Measurements from ENCODE around the gene POLD2. TPM values are rescaled to one million over a fixed set of nuclear protein-coding genes. Genes with fewer than 3 reads are reported as not detected.
A peak's percentile ranks its signal among the peaks of the same experiment; 100 is the strongest.

POLD2 gene
- total RNA-seq, 1 donor from 2014 or later: 48.3 TPM

DNA sequence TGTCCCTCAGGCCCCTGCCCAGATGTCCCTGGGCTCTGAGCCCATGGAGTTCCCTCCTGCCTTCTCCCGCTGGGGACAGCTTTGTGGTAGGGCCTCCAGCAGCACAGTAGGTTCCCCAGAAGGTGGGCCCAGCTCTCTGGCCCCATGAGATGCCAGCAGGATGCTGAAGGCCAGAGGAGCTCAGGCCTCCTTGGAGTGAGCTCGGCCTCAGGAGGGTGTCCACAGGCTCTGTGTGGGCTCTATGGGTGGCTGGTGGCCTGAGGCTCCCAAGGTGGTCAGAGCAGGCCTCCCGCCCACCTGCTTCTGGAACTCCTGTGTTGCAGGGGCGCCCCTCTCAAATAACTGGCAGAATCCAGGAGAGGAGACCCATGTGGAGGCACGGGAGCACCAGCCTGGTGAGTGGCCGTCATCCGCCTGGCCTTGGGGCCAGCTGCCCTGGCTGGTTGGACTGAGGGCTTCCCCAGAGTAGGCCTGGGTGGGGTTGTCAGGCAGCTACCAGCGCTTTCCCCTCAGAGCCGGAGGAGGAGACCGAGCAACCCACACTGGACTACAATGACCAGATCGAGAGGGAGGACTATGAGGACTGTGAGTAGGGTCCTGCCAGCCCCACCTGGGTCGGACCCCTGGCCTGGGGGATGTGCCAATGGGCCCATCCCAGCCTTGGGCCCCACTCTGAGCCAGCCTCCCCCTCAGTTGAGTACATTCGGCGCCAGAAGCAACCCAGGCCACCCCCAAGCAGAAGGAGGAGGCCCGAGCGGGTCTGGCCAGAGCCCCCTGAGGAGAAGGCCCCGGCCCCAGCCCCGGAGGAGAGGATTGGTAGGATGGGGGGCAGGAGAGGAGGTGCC is 16.0 kb downstream of the POLD2 start:
- H3K9me3 ChIP-seq: no peaks in the 10 kb centered on the region
- ATAC-seq: no peak
- intact Hi-C loops (cut with DNase I): no loop called here
- H3K4me3 ChIP-seq: peak overlapping the region; percentile 11
- TF ChIP-seq, protein P1, sequence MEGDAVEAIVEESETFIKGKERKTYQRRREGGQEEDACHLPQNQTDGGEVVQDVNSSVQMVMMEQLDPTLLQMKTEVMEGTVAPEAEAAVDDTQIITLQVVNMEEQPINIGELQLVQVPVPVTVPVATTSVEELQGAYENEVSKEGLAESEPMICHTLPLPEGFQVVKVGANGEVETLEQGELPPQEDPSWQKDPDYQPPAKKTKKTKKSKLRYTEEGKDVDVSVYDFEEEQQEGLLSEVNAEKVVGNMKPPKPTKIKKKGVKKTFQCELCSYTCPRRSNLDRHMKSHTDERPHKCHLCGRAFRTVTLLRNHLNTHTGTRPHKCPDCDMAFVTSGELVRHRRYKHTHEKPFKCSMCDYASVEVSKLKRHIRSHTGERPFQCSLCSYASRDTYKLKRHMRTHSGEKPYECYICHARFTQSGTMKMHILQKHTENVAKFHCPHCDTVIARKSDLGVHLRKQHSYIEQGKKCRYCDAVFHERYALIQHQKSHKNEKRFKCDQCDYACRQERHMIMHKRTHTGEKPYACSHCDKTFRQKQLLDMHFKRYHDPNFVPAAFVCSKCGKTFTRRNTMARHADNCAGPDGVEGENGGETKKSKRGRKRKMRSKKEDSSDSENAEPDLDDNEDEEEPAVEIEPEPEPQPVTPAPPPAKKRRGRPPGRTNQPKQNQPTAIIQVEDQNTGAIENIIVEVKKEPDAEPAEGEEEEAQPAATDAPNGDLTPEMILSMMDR (IDR thresholded peaks at IDR 0.05): no peak
- DNase-seq: no peak
- H3K27me3 ChIP-seq (ENCODE audit: low read depth): peaks cover 20% of the 10 kb centered on the region
- peaks cover 4% of the 10 kb centered on the region for H3K4me1 ChIP-seq
- peaks cover 47% of the 10 kb centered on the region for H3K36me3 ChIP-seq
- peak overlapping the region; percentile 46 for H3K27ac ChIP-seq

DNA sequence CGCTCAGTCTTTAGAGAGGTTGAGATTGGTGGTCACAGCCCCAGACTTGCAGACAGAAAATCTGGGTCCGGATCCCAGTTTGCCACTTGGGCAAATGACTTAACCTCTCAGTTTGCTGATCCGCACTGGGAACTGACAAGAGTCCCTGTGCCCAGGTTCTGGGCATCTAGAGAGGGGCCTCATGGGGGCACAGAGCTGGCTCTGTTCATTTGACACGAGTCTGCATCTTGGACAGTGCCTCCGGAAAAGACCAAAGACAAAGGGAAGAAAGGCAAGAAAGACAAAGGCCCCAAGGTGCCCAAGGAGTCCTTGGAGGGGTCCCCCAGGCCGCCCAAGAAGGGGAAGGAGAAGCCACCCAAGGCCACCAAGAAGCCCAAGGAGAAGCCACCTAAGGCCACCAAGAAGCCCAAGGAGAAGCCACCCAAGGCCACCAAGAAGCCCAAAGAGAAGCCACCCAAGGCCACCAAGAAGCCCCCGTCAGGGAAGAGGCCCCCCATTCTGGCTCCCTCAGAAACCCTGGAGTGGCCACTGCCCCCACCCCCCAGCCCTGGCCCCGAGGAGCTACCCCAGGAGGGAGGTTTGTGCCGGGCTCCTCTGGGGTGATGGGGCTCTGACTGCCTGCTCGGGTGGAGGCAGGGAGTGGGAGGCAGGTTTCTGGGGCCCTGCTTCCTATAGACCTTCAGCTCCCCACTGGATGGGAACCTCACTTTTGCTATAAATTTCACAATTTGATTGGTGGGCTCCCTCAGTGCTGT is 16.9 kb downstream of the POLD2 start:
- ATAC-seq (no peak), DNase-seq (no peak)
- TF ChIP-seq, protein P1 (IDR thresholded peaks at IDR 0.05): no peak
- intact Hi-C loops (cut with DNase I): no loop called here
- Histone ChIP-seq H3K4me3 (peak overlapping the region; percentile 59), H3K9me3 (no peaks in the 10 kb centered on the region), H3K4me1 (peaks cover 4% of the 10 kb centered on the region), H3K27ac (peak overlapping the region; percentile 81), H3K36me3 (peaks cover 44% of the 10 kb centered on the region), H3K27me3 (ENCODE audit: low read depth) (peaks cover 20% of the 10 kb centered on the region)

DNA sequence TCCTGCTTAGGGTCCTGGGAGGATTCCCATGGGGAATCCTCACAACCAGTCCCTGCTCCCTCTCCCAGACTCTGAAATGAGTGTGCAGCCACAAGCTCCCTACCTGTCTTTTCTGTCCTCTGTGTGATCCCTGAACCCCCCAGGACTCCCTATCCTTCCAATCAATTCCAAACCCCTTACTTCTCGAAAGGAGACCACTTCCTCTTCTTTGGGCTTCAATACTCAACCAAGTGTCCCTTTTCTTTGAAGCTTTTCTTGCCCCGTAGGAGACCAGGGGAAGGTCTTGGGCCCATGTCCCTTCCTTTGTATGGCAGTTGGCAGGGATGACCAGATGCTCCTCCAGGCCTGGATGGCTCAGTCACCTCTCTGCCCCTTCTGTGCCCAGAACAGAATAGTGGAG is 17.5 kb downstream of the POLD2 start:
- ATAC-seq: no peak
- intact Hi-C loops (cut with DNase I): no loop called here
- peaks cover 37% of the 10 kb centered on the region for H3K36me3 ChIP-seq
- peak overlapping the region; percentile 81 for H3K27ac ChIP-seq
- peaks cover 4% of the 10 kb centered on the region for H3K4me1 ChIP-seq
- no peak for DNase-seq
- H3K27me3 ChIP-seq (ENCODE audit: low read depth): peaks cover 20% of the 10 kb centered on the region
- H3K4me3 ChIP-seq: peak overlapping the region; percentile 59
- no peaks in the 10 kb centered on the region for H3K9me3 ChIP-seq
- TF ChIP-seq, protein P1 (IDR thresholded peaks at IDR 0.05): no peak

GRCh38 chr7:44104860-44105771 is 18.2 kb downstream of the POLD2 start:
- H3K9me3 ChIP-seq: no peaks in the 10 kb centered on the region
- peaks cover 30% of the 10 kb centered on the region for H3K36me3 ChIP-seq
- peaks cover 4% of the 10 kb centered on the region for H3K4me1 ChIP-seq
- H3K4me3 ChIP-seq: peak overlapping the region; percentile 59
- H3K27ac ChIP-seq: peak overlapping the region; percentile 81
- DNase-seq (no peak), ATAC-seq (peak; percentile 3 to 15)
- intact Hi-C loops (cut with DNase I): no loop called here
- H3K27me3 ChIP-seq (ENCODE audit: low read depth): peaks cover 20% of the 10 kb centered on the region
- TF ChIP-seq, protein P1 (IDR thresholded peaks at IDR 0.05): no peak
